ENCODE measurements around the gene FGF3. TPM values are rescaled to one million over a fixed set of nuclear protein-coding genes. Genes with fewer than 3 reads are reported as not detected.

The FGF3 gene
- total RNA-seq, 1 donor from 2014 or later: not detected

- Mint-ChIP-seq H3K27ac (no peak overlapping the region), H3K4me3 (no peak overlapping the region), H3K9me3 (peaks cover 10% of the 10 kb centered on the region), H3K27me3 (ENCODE audit: low read depth) (peaks cover 66% of the 10 kb centered on the region), H3K36me3 (no peaks in the 10 kb centered on the region), H3K4me1 (no peaks in the 10 kb centered on the region)
- no peak for TF ChIP-seq CTCF (IDR thresholded peaks at IDR 0.05; ENCODE audit: unreplicated experiment)
- no peak for DNase-seq (ENCODE audit: low spot score in 2 of 2, unreplicated experiment in 2 of 2)
Measured at GRCh38 chr11:69854713-69855112, 35.5 kb upstream of the FGF3 start.

GRCh38 chr11:69852056-69852455, 32.8 kb upstream of the FGF3 start:
- no peaks in the 10 kb centered on the region for H3K36me3 Mint-ChIP-seq
- no peak for TF ChIP-seq CTCF (IDR thresholded peaks at IDR 0.05; ENCODE audit: unreplicated experiment)
- H3K4me1 Mint-ChIP-seq: no peaks in the 10 kb centered on the region
- peaks cover 13% of the 10 kb centered on the region for H3K9me3 Mint-ChIP-seq
- no peak overlapping the region for H3K4me3 Mint-ChIP-seq
- H3K27ac Mint-ChIP-seq: no peak overlapping the region
- H3K27me3 Mint-ChIP-seq (ENCODE audit: low read depth): peaks cover 57% of the 10 kb centered on the region
- peak in 1 of 2 experiments; percentile 16 for DNase-seq (ENCODE audit: low spot score in 2 of 2, unreplicated experiment in 2 of 2)

GRCh38 chr11:69848201-69848600, 29.0 kb upstream of the FGF3 start:
- TF ChIP-seq CTCF (IDR thresholded peaks at IDR 0.05; ENCODE audit: unreplicated experiment): no peak
- Mint-ChIP-seq H3K27ac (no peak overlapping the region), H3K9me3 (peaks cover 13% of the 10 kb centered on the region), H3K4me3 (no peak overlapping the region), H3K4me1 (no peaks in the 10 kb centered on the region), H3K27me3 (ENCODE audit: low read depth) (peaks cover 43% of the 10 kb centered on the region), H3K36me3 (no peaks in the 10 kb centered on the region)
- peak in 1 of 2 experiments; percentile 39 for DNase-seq (ENCODE audit: low spot score in 2 of 2, unreplicated experiment in 2 of 2)

GRCh38 chr11:69844396-69844795, 25.2 kb upstream of the FGF3 start:
- H3K4me3 Mint-ChIP-seq: no peak overlapping the region
- DNase-seq (ENCODE audit: low spot score in 2 of 2, unreplicated experiment in 2 of 2): no peak
- H3K36me3 Mint-ChIP-seq: no peaks in the 10 kb centered on the region
- no peaks in the 10 kb centered on the region for H3K4me1 Mint-ChIP-seq
- peaks cover 29% of the 10 kb centered on the region for H3K27me3 Mint-ChIP-seq (ENCODE audit: low read depth)
- TF ChIP-seq CTCF (IDR thresholded peaks at IDR 0.05; ENCODE audit: unreplicated experiment): no peak
- peaks cover 4% of the 10 kb centered on the region for H3K9me3 Mint-ChIP-seq
- no peak overlapping the region for H3K27ac Mint-ChIP-seq

GRCh38 chr11:69843529-69843921, 24.3 kb upstream of the FGF3 start:
- Mint-ChIP-seq H3K4me1 (no peaks in the 10 kb centered on the region), H3K27ac (no peak overlapping the region), H3K36me3 (no peaks in the 10 kb centered on the region), H3K27me3 (ENCODE audit: low read depth) (peaks cover 25% of the 10 kb centered on the region), H3K9me3 (no peaks in the 10 kb centered on the region), H3K4me3 (no peak overlapping the region)
- DNase-seq (ENCODE audit: low spot score in 2 of 2, unreplicated experiment in 2 of 2): no peak
- TF ChIP-seq CTCF (IDR thresholded peaks at IDR 0.05; ENCODE audit: unreplicated experiment): no peak
